Ishikawa (cell line): Measurements from ENCODE around the gene KPNA1.

Source experiments
- CREB1 ChIP-seq: IDR thresholded peaks from 2 replicates; pipeline ENCODE4 v1.6.1; 2012; ENCODE audit warnings: low read depth
- EGR1 ChIP-seq: IDR thresholded peaks from 2 replicates; pipeline ENCODE4 v1.6.1; 2012
- EP300 ChIP-seq: IDR thresholded peaks from 2 replicates; pipeline ENCODE4 v1.6.1; 2012; ENCODE audit warnings: borderline replicate concordance
- NFIC ChIP-seq: IDR thresholded peaks from 2 replicates; pipeline ENCODE4 v1.6.1; 2012
- RAD21 ChIP-seq: IDR thresholded peaks from 2 replicates; pipeline ENCODE4 v1.6.1; 2012; ENCODE audit warnings: low read depth
- TAF1 ChIP-seq: IDR thresholded peaks from 2 replicates; pipeline ENCODE4 v1.6.1; 2012; ENCODE audit warnings: low read depth, mild to moderate bottlenecking
- TCF12 ChIP-seq: IDR thresholded peaks from 2 replicates; pipeline ENCODE4 v1.6.1; 2012; ENCODE audit warnings: low read depth
- TEAD4 ChIP-seq: IDR thresholded peaks from 2 replicates; pipeline ENCODE4 v1.6.1; 2012
- YY1 ChIP-seq: IDR thresholded peaks from 2 replicates; pipeline ENCODE4 v1.6.1; 2012; ENCODE audit warnings: low read depth
- TF ChIP-seq, protein P1 (sequence below): IDR thresholded peaks from 2 replicates; pipeline ENCODE4 v1.6.1; 2012
- TF ChIP-seq, protein P2 (sequence below): IDR thresholded peaks from 2 replicates; pipeline ENCODE4 v1.6.1; 2012; ENCODE audit warnings: low read depth, mild to moderate bottlenecking
- TF ChIP-seq, protein P3 (sequence below): IDR thresholded peaks from 2 replicates; pipeline ENCODE4 v1.6.1; 2012

DNA sequence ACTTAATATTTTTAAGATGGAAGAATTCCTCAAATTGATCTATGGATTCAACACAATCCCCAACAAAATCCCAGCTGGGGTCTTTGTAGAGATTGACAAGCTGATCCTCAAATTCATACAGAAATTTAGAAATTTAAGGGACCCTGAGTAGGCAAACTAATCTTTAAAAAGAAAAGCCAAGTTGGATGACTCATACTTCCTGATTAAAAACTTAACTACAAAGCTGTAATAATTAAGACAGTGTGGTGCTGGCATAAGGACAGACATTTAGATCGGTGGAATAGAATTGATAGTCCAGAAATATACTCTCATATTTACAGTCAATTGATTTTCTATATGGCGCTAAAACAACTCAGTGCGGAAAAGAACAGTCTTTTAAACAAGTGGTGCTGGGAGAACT is 119.2 kb downstream of the KPNA1 start:
- no peak for TF ChIP-seq EP300
- TF ChIP-seq YY1 = no peak
- no peak for TF ChIP-seq TAF1
- TF ChIP-seq, protein P1, sequence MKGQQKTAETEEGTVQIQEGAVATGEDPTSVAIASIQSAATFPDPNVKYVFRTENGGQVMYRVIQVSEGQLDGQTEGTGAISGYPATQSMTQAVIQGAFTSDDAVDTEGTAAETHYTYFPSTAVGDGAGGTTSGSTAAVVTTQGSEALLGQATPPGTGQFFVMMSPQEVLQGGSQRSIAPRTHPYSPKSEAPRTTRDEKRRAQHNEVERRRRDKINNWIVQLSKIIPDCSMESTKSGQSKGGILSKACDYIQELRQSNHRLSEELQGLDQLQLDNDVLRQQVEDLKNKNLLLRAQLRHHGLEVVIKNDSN = no peak
- TF ChIP-seq CREB1 = no peak
- TF ChIP-seq TCF12 = no peak
- no peak for TF ChIP-seq TEAD4
- no peak for TF ChIP-seq EGR1
- TF ChIP-seq RAD21 = no peak
- TF ChIP-seq, protein P2, sequence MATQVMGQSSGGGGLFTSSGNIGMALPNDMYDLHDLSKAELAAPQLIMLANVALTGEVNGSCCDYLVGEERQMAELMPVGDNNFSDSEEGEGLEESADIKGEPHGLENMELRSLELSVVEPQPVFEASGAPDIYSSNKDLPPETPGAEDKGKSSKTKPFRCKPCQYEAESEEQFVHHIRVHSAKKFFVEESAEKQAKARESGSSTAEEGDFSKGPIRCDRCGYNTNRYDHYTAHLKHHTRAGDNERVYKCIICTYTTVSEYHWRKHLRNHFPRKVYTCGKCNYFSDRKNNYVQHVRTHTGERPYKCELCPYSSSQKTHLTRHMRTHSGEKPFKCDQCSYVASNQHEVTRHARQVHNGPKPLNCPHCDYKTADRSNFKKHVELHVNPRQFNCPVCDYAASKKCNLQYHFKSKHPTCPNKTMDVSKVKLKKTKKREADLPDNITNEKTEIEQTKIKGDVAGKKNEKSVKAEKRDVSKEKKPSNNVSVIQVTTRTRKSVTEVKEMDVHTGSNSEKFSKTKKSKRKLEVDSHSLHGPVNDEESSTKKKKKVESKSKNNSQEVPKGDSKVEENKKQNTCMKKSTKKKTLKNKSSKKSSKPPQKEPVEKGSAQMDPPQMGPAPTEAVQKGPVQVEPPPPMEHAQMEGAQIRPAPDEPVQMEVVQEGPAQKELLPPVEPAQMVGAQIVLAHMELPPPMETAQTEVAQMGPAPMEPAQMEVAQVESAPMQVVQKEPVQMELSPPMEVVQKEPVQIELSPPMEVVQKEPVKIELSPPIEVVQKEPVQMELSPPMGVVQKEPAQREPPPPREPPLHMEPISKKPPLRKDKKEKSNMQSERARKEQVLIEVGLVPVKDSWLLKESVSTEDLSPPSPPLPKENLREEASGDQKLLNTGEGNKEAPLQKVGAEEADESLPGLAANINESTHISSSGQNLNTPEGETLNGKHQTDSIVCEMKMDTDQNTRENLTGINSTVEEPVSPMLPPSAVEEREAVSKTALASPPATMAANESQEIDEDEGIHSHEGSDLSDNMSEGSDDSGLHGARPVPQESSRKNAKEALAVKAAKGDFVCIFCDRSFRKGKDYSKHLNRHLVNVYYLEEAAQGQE = no peak
- TF ChIP-seq NFIC = no peak
- TF ChIP-seq, protein P3, sequence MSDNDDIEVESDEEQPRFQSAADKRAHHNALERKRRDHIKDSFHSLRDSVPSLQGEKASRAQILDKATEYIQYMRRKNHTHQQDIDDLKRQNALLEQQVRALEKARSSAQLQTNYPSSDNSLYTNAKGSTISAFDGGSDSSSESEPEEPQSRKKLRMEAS = no peak
